Skin of body (tissue), 3 donors: ENCODE results near the gene DPYSL3. TPM values are rescaled to one million over a fixed set of nuclear protein-coding genes. Genes with fewer than 3 reads are reported as not detected.
"Not testable (repeated sequence)": the region's sequence is repeated elsewhere in the genome, so short reads cannot be mapped to it uniquely, and the experiment has no call there.

Experiments used
- DNase-seq: peaks from one replicate; lab custom pipeline; 2025; lab: John Stamatoyannopoulos, UW
- small RNA-seq: library from RNA; depleted of rRNA; stranded (forward); fragments of <200 nt; gene quantifications from one replicate; pipeline ENCODE3, GENCODE V24; 2014; ENCODE audit warnings: low replicate concordance
- total RNA-seq: library from RNA; depleted of rRNA; stranded (reverse); fragments of >200 nt; gene quantifications from one replicate; pipeline ENCODE4 v1.2.3, GENCODE V29; 2014

DPYSL3 gene
- total RNA-seq, 1 donor from 2014 or later = 71.4 TPM

DNA sequence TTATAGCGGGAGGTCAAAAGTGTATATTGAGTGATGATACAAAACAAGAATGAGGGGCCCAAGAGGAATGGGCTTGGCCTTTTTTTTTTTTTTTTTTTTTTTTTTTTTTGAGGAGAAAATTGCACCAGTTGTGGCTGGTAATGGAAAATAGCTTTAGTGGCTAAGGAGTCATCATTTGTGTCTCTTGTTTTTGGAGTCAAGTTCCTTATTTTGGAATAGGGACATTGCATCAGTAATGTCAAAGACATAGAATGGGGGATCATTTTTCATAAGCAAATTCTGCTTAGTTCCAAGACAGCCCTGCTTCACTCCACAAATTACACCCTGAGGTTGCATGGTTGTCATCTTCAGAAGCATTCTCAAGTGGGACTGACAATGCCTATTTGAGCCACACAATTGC, 137.7 kb downstream of the DPYSL3 start:
- DNase-seq = no peak

DNA sequence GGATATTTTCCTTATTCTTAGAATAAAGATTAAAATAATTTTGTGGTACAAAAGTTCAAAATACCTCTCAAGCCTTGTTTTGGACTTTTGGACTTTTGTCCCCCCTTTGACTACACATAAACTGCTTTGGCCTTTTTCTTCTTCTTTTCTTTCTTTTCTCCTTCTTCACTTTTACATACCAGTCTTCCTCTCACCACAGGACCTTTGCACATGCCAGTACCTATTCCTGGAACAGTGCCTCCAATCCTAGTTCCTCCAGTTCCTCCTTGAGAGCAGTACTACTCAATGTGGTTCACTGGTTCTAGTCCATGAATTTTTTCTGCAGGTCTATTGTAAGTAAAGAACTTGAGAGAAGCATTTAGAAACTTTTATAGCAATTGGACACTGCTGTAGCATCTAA, 138.6 kb downstream of the DPYSL3 start:
- DNase-seq = no peak

DNA sequence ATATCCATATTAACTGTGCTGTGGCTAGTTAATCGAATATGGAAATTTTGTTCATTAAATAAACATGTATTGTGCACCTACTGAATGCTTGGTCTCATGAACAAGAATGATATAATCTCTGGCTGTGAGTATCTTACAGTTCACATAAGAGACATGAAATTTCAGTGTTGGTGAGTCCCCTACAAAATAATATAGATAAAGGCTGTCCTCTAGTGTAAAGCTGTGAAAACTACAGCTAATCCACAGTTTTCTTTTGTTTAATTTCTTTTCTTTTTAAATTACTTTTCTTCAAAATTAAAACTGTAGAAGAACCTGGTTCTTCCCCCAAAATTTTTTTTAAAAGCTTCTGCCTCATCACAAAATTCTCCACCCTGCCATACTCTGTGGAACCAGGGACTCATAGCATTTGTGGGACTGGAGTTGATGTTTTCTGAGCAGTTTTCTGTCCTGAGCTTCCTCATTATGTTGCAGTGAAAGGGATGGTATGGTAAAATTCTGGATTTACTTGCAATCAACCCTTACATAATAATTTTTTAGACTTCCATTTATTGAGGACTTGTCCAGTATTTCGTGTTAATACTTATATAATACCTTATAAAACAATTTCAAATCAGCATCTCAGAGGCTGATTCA, 140.0 kb downstream of the DPYSL3 start:
- no peak for DNase-seq

DNA sequence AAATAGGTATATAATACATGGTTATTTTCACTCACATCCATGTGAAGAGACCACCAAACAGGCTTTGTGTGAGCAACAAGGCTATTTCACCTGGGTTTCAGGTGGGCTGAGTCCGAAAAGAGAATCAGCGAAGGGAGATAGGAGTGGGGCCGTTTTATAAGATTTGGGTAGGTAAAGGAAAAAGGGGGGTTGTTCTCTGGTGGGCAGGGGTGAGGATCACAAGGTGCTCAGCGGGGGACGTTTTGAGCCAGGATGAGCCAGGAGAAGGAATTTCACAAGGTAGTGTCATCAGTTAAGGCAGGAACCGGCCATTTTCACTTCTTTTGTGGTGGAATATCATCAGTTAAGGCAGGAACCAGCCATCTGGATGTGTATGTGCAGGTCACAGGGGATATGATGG, 142.5 kb downstream of the DPYSL3 start:
- not testable (repeated sequence) for DNase-seq

DNA sequence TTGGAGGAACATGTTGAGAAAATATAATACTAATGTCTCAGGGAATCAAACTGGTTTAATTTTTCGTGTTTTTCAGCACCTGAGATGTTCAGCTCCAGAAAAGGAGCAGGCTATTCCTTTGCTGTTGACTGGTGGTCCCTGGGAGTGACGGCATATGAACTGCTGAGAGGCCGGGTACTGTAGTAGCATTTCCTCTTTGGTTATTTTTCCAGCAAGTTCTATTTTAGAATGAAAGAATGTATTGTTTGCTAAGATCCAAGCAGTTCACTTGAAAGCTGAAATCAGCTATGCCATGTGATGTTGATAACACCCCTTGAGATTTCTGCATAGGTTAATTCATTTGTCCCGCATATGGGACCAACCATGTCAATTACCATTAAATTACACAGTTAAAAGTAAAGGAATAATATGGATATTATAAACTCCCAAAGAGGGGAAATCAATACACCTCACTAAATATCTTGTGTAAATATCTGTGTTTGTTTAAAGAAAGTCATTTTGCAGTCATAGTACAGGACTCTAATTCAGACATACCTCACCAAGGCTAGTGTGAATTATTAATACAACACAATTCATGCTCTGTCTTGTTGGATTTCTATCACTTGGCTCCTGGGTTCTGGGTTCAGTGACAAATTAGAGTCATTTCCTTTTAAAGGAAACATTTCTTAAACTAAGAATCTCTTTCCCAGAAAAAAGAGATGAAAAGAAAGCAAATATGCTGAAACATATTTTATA, 148.3 kb downstream of the DPYSL3 start:
- DNase-seq = no peak

DNA sequence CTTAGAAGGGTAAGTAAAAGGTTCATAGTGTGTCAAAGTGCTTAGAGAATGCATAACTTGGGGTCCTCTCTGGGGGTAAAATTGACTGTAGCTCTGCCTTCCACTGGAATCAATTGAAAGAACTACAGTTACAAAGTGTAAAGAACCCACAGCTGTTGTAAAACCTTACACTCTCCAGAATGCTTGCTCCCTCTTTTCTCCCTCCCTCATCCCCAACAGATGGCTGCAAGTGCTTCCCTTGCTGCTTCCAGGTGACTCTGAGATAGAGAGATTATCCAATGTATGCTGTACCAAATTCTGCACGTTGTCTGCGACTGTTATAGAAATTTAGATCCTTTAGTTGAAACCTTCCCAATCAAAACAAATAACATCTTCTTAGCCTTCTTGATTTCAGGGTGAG, 149.1 kb downstream of the DPYSL3 start:
- DNase-seq = no peak

DNA sequence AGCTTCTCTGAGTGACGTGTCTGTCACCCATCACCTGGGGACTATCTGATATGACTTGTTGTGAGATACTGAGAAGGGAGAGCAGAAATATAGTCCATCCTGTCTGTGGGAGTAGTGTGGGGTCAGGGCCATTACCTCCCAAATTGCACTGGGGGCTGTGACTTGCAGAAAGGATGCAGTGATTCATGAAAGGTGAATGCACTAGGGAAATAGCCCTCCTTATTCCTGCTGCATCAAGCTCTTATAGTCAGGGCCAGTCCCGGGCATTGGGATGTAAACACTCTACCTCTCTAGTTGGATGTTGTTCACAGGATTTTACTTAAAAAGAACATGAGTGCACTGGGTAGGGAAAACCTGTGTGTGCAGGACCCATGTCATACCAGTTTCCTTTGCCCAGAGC, 150.3 kb downstream of the DPYSL3 start:
- no peak for DNase-seq

DNA sequence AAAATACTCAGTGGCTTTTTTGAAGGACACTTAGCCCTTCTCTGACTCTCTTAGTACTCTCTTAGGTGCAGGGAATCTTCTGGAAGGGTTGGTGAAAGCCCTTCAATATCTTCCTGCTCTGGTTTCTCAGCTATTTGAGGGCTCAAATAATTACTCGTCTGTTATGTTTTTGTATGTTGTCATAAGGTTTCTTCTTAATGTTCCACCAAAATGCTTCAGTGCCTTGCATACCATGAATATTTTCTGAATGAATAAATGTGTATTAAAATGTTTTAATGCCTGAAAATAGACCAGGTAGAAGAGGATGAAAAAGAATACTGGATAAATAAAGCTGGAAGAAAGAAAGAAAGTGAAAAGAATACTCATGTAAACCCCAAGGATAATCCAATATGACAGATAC, 150.8 kb downstream of the DPYSL3 start:
- DNase-seq = no peak

DNA sequence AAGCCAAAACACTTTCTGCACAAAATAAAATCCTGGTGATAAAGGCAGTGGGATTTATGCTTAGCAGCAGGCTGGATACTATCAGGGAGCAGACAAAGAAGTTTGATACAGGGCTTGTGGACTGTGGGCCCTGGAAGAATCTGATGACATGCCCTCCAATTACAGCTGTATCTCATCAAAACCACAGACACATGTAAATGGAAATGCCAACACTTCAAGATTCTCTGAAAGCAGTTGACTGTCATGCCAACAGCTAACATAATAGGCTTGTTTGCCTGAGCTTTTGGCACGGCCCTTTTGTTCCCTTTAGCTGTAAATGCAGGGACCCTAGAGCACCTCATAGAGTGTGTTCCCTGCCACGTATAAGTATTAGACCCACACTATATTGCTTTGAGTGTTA, 160.6 kb downstream of the DPYSL3 start:
- DNase-seq = no peak

DNA sequence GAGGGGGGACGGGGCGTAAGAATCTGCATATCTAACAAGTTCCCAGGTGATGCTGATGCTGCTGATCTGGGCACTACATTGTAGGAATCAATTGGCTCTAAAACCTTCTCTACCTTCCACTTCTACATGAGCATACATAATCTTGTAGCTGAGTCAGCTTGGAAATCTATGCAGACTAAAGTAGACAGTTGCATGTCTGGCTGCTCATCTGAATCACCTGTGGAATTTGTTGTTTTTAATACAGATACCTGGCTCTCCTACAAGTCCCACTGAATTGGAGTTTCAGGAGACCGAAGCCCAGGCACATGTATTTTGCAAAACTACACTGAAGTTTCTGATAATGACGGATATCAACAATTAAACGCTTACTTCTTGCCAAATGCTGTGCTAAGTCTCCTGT, 161.4 kb downstream of the DPYSL3 start:
- no peak for DNase-seq

DNA sequence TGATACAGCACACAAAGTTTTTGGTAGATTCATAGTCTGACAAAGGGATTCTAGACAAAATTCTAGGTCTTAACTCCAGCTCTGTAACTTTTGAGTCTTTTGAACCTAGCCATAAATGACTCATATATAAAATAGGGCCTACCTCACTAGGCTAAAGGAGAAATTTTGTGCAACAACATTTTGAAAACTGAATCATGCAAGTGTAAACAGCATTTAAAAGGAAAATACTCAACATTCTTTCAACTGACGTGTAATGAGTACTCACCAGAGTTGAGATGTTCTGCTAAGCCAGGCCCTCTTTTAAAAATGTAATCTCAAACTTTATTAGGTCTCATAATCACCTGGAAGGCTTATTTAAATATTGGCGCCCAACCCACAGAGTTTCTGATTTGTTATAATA, 161.8 kb downstream of the DPYSL3 start:
- no peak for DNase-seq

DNA sequence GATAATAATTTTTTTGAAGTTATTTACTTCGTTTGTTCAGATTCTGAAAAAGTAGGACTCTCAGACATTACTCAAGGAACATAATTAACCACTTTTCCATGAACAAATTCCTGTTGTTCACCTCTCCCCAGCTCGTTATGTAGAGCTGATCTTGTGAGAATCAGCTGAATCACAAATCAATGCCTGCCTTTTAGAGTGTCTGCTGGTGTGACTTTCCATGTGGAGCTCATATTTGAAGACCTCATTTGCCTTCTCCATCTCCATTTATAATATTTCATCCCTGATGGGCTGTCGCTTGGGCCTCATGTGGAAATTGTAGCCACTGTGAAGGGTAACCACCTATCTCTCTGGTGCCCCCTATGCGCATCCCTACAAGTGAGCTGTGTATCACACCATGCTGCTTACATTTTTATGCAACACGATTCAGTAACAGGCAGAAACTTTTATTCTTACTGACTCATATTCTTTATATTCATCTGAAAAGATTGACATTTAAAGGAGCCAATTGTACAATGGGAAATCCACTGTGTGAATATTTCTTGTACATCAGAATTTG, 163.8 kb downstream of the DPYSL3 start:
- no peak for DNase-seq

DNA sequence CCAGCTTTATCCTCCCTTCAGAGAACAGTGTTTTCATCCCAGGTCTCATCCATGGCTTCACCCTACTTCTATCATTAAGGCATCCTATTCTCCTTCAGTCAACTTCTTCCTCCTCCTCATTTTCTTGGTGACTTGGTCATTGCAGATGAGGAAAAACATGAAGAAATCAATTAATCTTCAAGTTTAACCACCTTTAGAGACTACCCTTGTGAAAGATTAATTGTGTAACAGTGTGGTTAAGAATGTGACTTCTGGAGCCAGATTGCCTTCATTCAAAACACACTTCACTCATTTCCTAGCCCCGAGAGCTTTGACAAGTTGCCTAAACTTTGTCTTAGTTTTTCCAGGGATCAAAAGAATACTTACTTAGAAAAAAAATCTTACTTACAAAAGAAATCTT, 165.0 kb downstream of the DPYSL3 start:
- no peak for DNase-seq

DNA sequence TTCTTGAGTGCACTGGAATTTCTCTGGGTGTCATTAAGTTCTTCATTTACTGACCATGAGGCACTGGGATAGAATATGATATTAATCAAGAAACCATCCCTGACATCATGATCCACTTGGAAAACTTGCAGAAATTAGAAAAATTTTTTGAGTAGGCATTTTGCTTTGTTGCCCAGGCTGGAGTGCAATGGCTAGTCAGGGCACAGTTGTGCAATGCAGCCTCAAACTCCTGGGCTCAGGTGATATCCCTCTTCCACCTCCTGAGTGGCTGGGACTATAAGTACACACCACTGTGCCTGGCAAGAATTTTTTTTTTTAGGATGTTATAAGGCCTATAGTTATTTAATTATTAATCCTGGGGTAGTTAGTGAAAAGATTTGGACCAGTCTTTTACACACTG, 168.5 kb downstream of the DPYSL3 start:
- DNase-seq = no peak

DNA sequence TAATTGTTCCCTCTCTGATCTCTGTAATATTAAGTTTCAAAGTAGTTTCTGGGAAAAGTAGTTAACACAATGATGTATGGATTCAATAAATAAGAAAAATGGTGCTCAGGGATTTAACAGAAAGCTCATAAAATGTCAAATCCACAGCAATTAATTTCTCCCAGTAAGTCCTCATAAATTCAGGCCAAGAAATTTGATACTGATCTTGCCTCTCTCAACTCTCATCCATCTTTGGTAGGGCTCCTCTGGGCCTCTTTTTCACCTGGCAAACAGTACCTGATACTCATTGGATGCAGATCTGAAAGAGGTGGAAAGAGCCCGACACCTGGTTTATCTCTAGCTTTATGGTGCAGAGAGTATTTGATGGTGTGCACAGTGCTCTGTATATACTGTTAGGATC, 168.9 kb downstream of the DPYSL3 start:
- no peak for DNase-seq

Small RNA genes lying within 50 kb of the gene (small RNA-seq; reads per million reads assigned to genes)
- not detected for gene AC011373.1
